Naive B cell (primary cell): ENCODE data around the gene TBX15. TPM values are rescaled to one million over a fixed set of nuclear protein-coding genes. Genes with fewer than 3 reads are reported as not detected.

Experiments
- ATAC-seq, 2 donors: fragments of 150-1000 bp; cut with Tn5 transposase; 2 replicates each; pipeline ENCODE4 v1.10.0; 2021; ENCODE audit warnings: low read depth in 2 of 2, mild to moderate bottlenecking in 2 of 2, moderate library complexity in 2 of 2
- DNase-seq: peaks from one replicate; pipeline ENCODE4 v3.0.0; 2022
- H3K27ac Mint-ChIP-seq, 6 donors: one replicate each; pipeline ENCODE4 v1.8.0; 2020 to 2022; ENCODE audit warnings: mild to moderate bottlenecking in 6 of 6, mixed read lengths in 6 of 6, moderate library complexity in 5 of 6, inconsistent platforms in 2 of 6
- H3K27me3 Mint-ChIP-seq, 3 donors: one replicate each; pipeline ENCODE4 v1.8.0; 2021 to 2022; ENCODE audit warnings: mixed read lengths in 3 of 3, mild to moderate bottlenecking in 1 of 3
- H3K36me3 Mint-ChIP-seq, 2 donors: one replicate each; pipeline ENCODE4 v1.8.0; 2020 to 2022; ENCODE audit warnings: mixed read lengths in 2 of 2, inconsistent platforms in 1 of 2, mild to moderate bottlenecking in 1 of 2
- H3K4me1 Mint-ChIP-seq, 3 donors: one replicate each; pipeline ENCODE4 v1.8.0; 2020 to 2022; ENCODE audit warnings: mixed read lengths in 3 of 3, inconsistent platforms in 1 of 3, mild to moderate bottlenecking in 1 of 3, moderate library complexity in 1 of 3
- H3K4me3 Mint-ChIP-seq, 8 donors: one replicate each; pipeline ENCODE4 v1.8.0; 2020 to 2022; ENCODE audit warnings: mild to moderate bottlenecking in 8 of 8, mixed read lengths in 8 of 8, moderate library complexity in 8 of 8, inconsistent platforms in 2 of 8
- H3K9me3 Mint-ChIP-seq, 7 donors: one replicate each; pipeline ENCODE4 v1.8.0; 2020 to 2022; ENCODE audit warnings: mixed read lengths in 7 of 7, mild to moderate bottlenecking in 5 of 7, inconsistent platforms in 2 of 7, moderate library complexity in 1 of 7
- polyA plus RNA-seq, 6 donors: library from polyadenylated mRNA; unstranded; fragments of 300-500 nt; fragmentation: Illumina TruSeq; gene quantifications; one replicate each; pipeline ENCODE4 v1.2.3, GENCODE V29; 2021; ENCODE audit warnings: low read depth in 6 of 6

Gene TBX15
- polyA plus RNA-seq, 6 donors from 2014 or later, result not detected

DNA sequence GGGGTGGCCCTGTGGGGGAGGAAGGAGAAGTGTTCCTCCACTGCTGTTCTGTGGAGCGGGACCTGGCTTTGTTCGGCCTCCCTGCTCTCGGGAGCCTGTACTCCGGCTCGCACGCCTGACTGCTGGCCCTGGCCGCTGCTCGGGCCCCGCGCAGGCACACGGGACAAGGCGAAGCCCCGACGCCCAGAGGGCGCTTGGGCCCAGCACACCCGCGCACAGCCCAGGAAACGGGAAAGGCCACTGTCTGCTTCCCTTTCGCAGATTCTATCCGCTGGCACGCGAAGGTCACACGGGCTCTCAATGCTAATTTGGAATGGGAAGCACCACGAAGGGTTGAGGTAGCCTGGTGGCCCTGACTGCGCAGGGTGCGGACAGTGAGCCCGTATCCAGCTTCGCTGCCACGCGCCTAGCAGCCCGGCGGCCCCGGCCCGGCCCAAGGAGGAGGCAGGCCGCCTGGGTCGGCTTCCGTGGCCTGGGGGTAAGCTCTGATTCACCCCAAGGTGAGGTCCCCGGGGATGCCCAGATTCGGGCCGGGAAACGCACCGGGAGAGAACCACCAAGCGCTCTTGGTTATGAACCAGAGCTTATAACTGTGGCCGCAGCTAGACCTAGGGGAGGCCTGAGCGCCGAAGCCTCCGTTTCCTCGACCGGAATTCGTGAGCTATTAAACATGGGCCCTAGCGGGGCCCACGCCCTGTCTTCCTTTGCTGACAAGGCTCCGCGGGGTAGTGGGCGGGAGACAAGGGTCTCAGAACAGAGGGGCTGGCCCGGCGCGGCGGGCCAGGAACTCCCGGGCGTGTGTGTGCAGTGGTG is 19.7 kb upstream of the TBX15 start:
- DNase-seq, result no peak
- peak overlapping the region; percentile 66 to 84 (median 78) for H3K4me3 Mint-ChIP-seq
- H3K27ac Mint-ChIP-seq, result no peak overlapping the region
- H3K4me1 Mint-ChIP-seq, result peaks cover 8 to 19% (median 17%) of the 10 kb centered on the region in 3 donors
- peaks cover 0 to 29% (median 10%) of the 10 kb centered on the region in 7 donors for H3K9me3 Mint-ChIP-seq
- ATAC-seq, result no peak
- peaks cover 74 to 81% (median 78%) of the 10 kb centered on the region in 3 donors for H3K27me3 Mint-ChIP-seq
- H3K36me3 Mint-ChIP-seq, result peaks cover 10 to 28% of the 10 kb centered on the region in 2 donors

GRCh38 chr1:119007339-119007669 is 19.2 kb upstream of the TBX15 start:
- peak overlapping the region in 1 of 6 donors; percentile 24 for H3K27ac Mint-ChIP-seq
- H3K36me3 Mint-ChIP-seq, result peaks cover 4 to 22% of the 10 kb centered on the region in 2 donors
- no peak for DNase-seq
- no peak for ATAC-seq
- H3K9me3 Mint-ChIP-seq, result peaks cover 0 to 25% (median 4%) of the 10 kb centered on the region in 7 donors
- H3K4me3 Mint-ChIP-seq, result no peak overlapping the region
- H3K27me3 Mint-ChIP-seq, result peaks cover 74 to 80% (median 78%) of the 10 kb centered on the region in 3 donors
- H3K4me1 Mint-ChIP-seq, result peaks cover 8 to 19% (median 17%) of the 10 kb centered on the region in 3 donors

GRCh38 chr1:119006406-119007279 is 18.5 kb upstream of the TBX15 start:
- peaks cover 0 to 28% (median 4%) of the 10 kb centered on the region in 7 donors for H3K9me3 Mint-ChIP-seq
- peaks cover 0 to 18% of the 10 kb centered on the region in 2 donors for H3K36me3 Mint-ChIP-seq
- peaks cover 8 to 22% (median 19%) of the 10 kb centered on the region in 3 donors for H3K4me1 Mint-ChIP-seq
- peak overlapping the region in 4 of 8 donors; percentile 19 to 79 (median 62) for H3K4me3 Mint-ChIP-seq
- DNase-seq (no peak), ATAC-seq (no peak)
- H3K27ac Mint-ChIP-seq, result peak overlapping the region in 2 of 6 donors; percentile 53 to 83
- peaks cover 74 to 78% (median 78%) of the 10 kb centered on the region in 3 donors for H3K27me3 Mint-ChIP-seq

DNA sequence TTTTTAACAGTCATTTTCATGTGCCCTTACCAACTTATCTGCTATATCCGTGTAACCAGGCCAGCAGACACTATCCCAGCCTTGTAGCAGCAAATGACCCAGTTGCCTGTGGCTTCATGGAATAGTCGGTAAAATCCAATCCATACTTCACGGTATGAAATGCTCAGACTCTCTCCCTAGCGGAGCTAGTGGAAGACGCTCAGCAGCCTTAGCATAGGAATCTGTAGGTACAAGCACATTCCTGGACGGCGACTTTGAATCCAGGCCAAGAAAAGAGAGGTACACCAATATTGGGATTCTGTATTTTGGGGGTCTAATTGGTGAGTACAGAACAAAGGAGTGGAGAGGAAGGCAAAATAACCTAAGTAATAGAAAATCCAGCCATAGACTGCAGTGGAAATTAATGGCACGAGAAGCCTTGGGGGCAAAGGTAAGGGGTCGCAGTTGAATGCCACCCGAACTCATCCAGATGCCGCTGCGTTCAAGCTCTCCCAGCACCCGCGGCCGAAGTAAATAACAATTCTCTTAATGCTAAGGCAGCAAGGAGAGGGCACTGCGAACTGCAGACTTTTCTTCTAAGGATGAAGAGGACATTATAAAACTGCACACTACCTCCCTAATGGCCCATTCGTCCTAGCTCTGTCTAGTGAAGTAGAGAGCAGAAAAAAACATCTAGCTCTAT is 17.7 kb upstream of the TBX15 start:
- ATAC-seq (no peak), DNase-seq (no peak)
- H3K9me3 Mint-ChIP-seq, result peaks cover 0 to 25% (median 4%) of the 10 kb centered on the region in 7 donors
- peaks cover 8 to 23% (median 21%) of the 10 kb centered on the region in 3 donors for H3K4me1 Mint-ChIP-seq
- H3K36me3 Mint-ChIP-seq, result peaks cover 0 to 18% of the 10 kb centered on the region in 2 donors
- H3K27me3 Mint-ChIP-seq, result peaks cover 74 to 80% (median 79%) of the 10 kb centered on the region in 3 donors
- peak overlapping the region in 3 of 8 donors; percentile 17 to 63 (median 61) for H3K4me3 Mint-ChIP-seq
- peak overlapping the region in 2 of 6 donors; percentile 47 to 53 for H3K27ac Mint-ChIP-seq

- Mint-ChIP-seq H3K4me3 (peak overlapping the region in 1 of 8 donors; percentile 51), H3K27ac (no peak overlapping the region), H3K4me1 (peaks cover 13 to 31% (median 29%) of the 10 kb centered on the region in 3 donors)
Observed at GRCh38 chr1:119004781-119005180, 16.6 kb upstream of the TBX15 start.

DNA sequence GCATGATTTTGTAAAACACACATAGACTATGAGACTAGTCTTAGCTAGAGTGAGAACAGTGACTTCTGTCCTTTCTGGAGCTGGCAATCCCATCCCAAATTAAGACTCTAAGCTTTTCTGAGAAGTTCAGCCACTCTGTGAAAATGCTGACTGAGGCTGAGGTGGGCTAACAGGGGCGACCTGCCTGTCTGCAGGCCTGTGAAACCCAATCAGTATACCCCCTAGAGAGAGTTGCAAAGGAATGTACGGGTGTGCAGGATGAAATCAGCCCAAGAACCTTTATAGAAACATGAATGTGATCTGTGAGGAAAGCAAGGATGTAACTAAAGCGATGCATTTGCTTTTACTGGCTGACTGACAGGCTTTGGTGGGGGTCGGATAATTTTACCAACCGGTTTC is 16.0 kb upstream of the TBX15 start:
- no peak for ATAC-seq
- no peak overlapping the region for H3K4me3 Mint-ChIP-seq
- DNase-seq, result no peak
- peaks cover 3 to 25% (median 4%) of the 10 kb centered on the region in 7 donors for H3K9me3 Mint-ChIP-seq
- H3K27ac Mint-ChIP-seq, result no peak overlapping the region
- H3K4me1 Mint-ChIP-seq, result peaks cover 18 to 36% (median 34%) of the 10 kb centered on the region in 3 donors
- H3K36me3 Mint-ChIP-seq, result peaks cover 0 to 16% of the 10 kb centered on the region in 2 donors
- peaks cover 73 to 86% (median 84%) of the 10 kb centered on the region in 3 donors for H3K27me3 Mint-ChIP-seq

More at GRCh38 chr1:119004781-119005180, 16.6 kb upstream of the TBX15 start:
- peaks cover 0 to 18% of the 10 kb centered on the region in 2 donors for H3K36me3 Mint-ChIP-seq
- ATAC-seq (no peak), DNase-seq (no peak)
- H3K9me3 Mint-ChIP-seq, result peaks cover 0 to 24% (median 4%) of the 10 kb centered on the region in 7 donors
- H3K27me3 Mint-ChIP-seq, result peaks cover 73 to 86% (median 84%) of the 10 kb centered on the region in 3 donors

DNA sequence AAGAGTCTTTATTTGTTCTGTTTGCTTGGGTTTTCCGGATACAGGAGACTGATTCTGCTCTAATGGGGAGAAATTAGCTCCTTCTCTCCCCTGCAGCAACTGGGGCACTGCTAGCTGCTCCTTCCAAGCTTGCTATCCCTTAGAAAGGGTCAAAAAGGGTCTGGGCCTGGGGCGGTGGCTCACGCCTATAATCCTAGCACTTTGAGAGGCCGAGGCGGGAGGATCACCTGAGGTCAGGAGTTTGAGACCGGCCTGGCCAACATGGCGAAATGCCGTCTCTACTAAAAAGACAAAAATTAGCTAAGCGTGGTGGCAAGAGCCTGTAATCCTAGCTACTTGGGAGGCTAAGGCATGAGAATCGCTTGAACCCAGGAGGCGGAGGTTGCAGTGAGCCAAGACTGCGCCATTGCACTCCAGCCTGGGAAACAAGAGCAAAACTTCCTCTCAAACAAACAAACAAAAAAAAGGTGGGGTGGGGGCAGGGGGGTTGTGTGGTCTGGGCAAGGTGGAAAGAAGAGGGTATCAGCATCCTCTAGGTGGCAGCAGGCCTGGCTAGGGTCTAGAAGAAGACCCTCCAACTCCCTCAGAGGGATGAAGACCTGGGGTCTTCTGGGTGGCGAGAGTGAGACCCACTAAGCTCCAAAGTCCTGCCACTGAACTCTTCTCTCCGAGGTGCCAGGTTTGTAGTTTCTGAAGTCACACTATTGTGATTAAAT is 15.4 kb upstream of the TBX15 start:
- H3K36me3 Mint-ChIP-seq, result peaks cover 0 to 16% of the 10 kb centered on the region in 2 donors
- H3K27me3 Mint-ChIP-seq, result peaks cover 72 to 86% (median 84%) of the 10 kb centered on the region in 3 donors
- H3K27ac Mint-ChIP-seq, result no peak overlapping the region
- peaks cover 13 to 32% (median 31%) of the 10 kb centered on the region in 3 donors for H3K4me1 Mint-ChIP-seq
- no peak for ATAC-seq
- no peak for DNase-seq
- H3K9me3 Mint-ChIP-seq, result peaks cover 3 to 25% (median 4%) of the 10 kb centered on the region in 7 donors
- peak overlapping the region in 1 of 8 donors; percentile 2 for H3K4me3 Mint-ChIP-seq

- H3K27me3 Mint-ChIP-seq, result peaks cover 76 to 93% (median 90%) of the 10 kb centered on the region in 3 donors
- peaks cover 10 to 27% (median 26%) of the 10 kb centered on the region in 3 donors for H3K4me1 Mint-ChIP-seq
- DNase-seq, result no peak
- ATAC-seq, result no peak
- peaks cover 3 to 32% (median 6%) of the 10 kb centered on the region in 7 donors for H3K9me3 Mint-ChIP-seq
- H3K4me3 Mint-ChIP-seq, result peak overlapping the region in 4 of 8 donors; percentile 2 to 45 (median 36)
- peak overlapping the region in 3 of 6 donors; percentile 21 to 78 (median 77) for H3K27ac Mint-ChIP-seq
- peaks cover 7 to 20% of the 10 kb centered on the region in 2 donors for H3K36me3 Mint-ChIP-seq
Observed at GRCh38 chr1:119002028-119002686, 14.0 kb upstream of the TBX15 start.

GRCh38 chr1:119001181-119002027 is 13.3 kb upstream of the TBX15 start:
- peak overlapping the region in 1 of 8 donors; percentile 36 for H3K4me3 Mint-ChIP-seq
- peaks cover 10 to 25% (median 23%) of the 10 kb centered on the region in 3 donors for H3K4me1 Mint-ChIP-seq
- ATAC-seq (no peak), DNase-seq (no peak)
- H3K27me3 Mint-ChIP-seq, result peaks cover 81 to 97% (median 93%) of the 10 kb centered on the region in 3 donors
- peaks cover 7 to 20% of the 10 kb centered on the region in 2 donors for H3K36me3 Mint-ChIP-seq
- peaks cover 3 to 32% (median 6%) of the 10 kb centered on the region in 7 donors for H3K9me3 Mint-ChIP-seq
- H3K27ac Mint-ChIP-seq, result peak overlapping the region in 2 of 6 donors; percentile 77 to 78

- Mint-ChIP-seq H3K27ac (peak overlapping the region in 2 of 6 donors; percentile 37 to 63), H3K9me3 (peaks cover 0 to 28% (median 6%) of the 10 kb centered on the region in 7 donors), H3K4me3 (peak overlapping the region in 2 of 8 donors; percentile 41 to 55), H3K36me3 (peaks cover 7 to 15% of the 10 kb centered on the region in 2 donors), H3K4me1 (peaks cover 10 to 23% (median 21%) of the 10 kb centered on the region in 3 donors), H3K27me3 (peaks cover 78 to 95% (median 93%) of the 10 kb centered on the region in 3 donors)
- DNase-seq (no peak), ATAC-seq (no peak)
Observed at GRCh38 chr1:119000371-119001180, 12.4 kb upstream of the TBX15 start.
